Loucy (cell line): ENCODE results near the gene CDH13.

Source experiments
- H2AFZ ChIP-seq: fragments of 200-600 bp; sonication (generic); 2 replicates; pipeline ENCODE4 v1.6.0; 2016; ENCODE audit warnings: antibody characterized with exemption, mild to moderate bottlenecking, low read length, moderate library complexity
- H3F3A ChIP-seq: fragments of 200-600 bp; 2 replicates; pipeline ENCODE4 v1.6.0; 2016; ENCODE audit warnings: antibody characterized with exemption, low read depth, mild to moderate bottlenecking
- H3K27me3 ChIP-seq: fragments of 200-600 bp; sonication (generic); 2 replicates; pipeline ENCODE4 v1.6.1; 2014; ENCODE audit warnings: low read length, mild to moderate bottlenecking; ENCODE audit not compliant: insufficient read depth, poor library complexity, severe bottlenecking
- H3K36me3 ChIP-seq: fragments of 200-600 bp; sonication (generic); 2 replicates; pipeline ENCODE4 v1.6.1; 2016; ENCODE audit warnings: low read length; ENCODE audit not compliant: insufficient read depth
- H3K4me1 ChIP-seq: fragments of 200-600 bp; sonication (generic); 2 replicates; pipeline ENCODE4 v1.5.1; 2014; ENCODE audit warnings: low read length, mild to moderate bottlenecking; ENCODE audit not compliant: insufficient read depth, poor library complexity, severe bottlenecking
- H3K4me2 ChIP-seq: fragments of 200-600 bp; sonication (generic); 2 replicates; pipeline ENCODE4 v1.6.0; 2014; ENCODE audit warnings: antibody characterized with exemption, low read length, low read depth, mild to moderate bottlenecking; ENCODE audit not compliant: poor library complexity, severe bottlenecking
- H3K4me3 ChIP-seq: fragments of 200-600 bp; sonication (generic); 2 replicates; pipeline ENCODE4 v1.5.1; 2014; ENCODE audit warnings: low read length, mild to moderate bottlenecking, mixed read lengths; ENCODE audit not compliant: poor library complexity, severe bottlenecking
- H3K79me2 ChIP-seq: fragments of 200-600 bp; sonication (generic); 2 replicates; pipeline ENCODE4 v1.6.1; 2014; ENCODE audit warnings: low read length; ENCODE audit not compliant: insufficient read depth
- H3K9ac ChIP-seq: fragments of 200-600 bp; sonication (generic); 2 replicates; pipeline ENCODE4 v1.6.0; 2014; ENCODE audit warnings: mild to moderate bottlenecking, low read depth, low read length, moderate library complexity; ENCODE audit not compliant: poor library complexity, severe bottlenecking
- H3K9me2 ChIP-seq: fragments of 200-600 bp; sonication (generic); replicated peaks from 2 replicates; pipeline ENCODE4 v1.6.1; 2016; ENCODE audit warnings: low read depth, low read length, mixed read lengths
- H3K9me3 ChIP-seq: fragments of 200-600 bp; sonication (generic); 2 replicates; pipeline ENCODE4 v1.6.1; 2014; ENCODE audit warnings: mild to moderate bottlenecking, antibody characterized with exemption, low read length, low read depth; ENCODE audit not compliant: insufficient read depth
- H4K20me1 ChIP-seq: fragments of 200-600 bp; sonication (generic); 2 replicates; pipeline ENCODE4 v1.6.0; 2014; ENCODE audit warnings: antibody characterized with exemption, low read length, mild to moderate bottlenecking; ENCODE audit not compliant: insufficient read depth, poor library complexity, severe bottlenecking
- CTCF ChIP-seq: fragments of 200-600 bp; sonication (generic); conservative IDR thresholded peaks from 2 replicates; pipeline ENCODE4 v1.5.1; 2014; ENCODE audit warnings: mild to moderate bottlenecking, antibody characterized with exemption, low read length
- EZH2phosphoT487 ChIP-seq: fragments of 200-600 bp; IDR thresholded peaks from 2 replicates; pipeline ENCODE4 v1.6.1; 2018; ENCODE audit warnings: antibody characterized with exemption, mild to moderate bottlenecking, moderate library complexity, borderline replicate concordance

The CDH13 gene

GRCh38 chr16:82911925-82912324 lies 285.2 kb downstream of the CDH13 start:
- Histone ChIP-seq H3K4me1 (no peaks in the 10 kb centered on the region), H3K9me3 (no peaks in the 10 kb centered on the region), H2AFZ (no peak overlapping the region), H3K36me3 (no peaks in the 10 kb centered on the region), H3K79me2 (no peaks in the 10 kb centered on the region), H3K4me2 (no peak overlapping the region), H3K9me2 (no peaks in the 10 kb centered on the region), H4K20me1 (no peaks in the 10 kb centered on the region), H3K9ac (no peak overlapping the region), H3F3A (no peaks in the 10 kb centered on the region), H3K27me3 (no peaks in the 10 kb centered on the region), H3K4me3 (no peak overlapping the region)
- TF ChIP-seq EZH2phosphoT487, result no peak

- Histone ChIP-seq H3K9ac (no peak overlapping the region), H4K20me1 (no peaks in the 10 kb centered on the region), H3K4me3 (no peak overlapping the region), H3K4me1 (no peaks in the 10 kb centered on the region), H3K36me3 (no peaks in the 10 kb centered on the region), H3K9me2 (no peaks in the 10 kb centered on the region), H3K9me3 (no peaks in the 10 kb centered on the region), H3K4me2 (no peak overlapping the region), H3K79me2 (no peaks in the 10 kb centered on the region), H2AFZ (no peak overlapping the region), H3K27me3 (no peaks in the 10 kb centered on the region), H3F3A (no peaks in the 10 kb centered on the region)
- TF ChIP-seq EZH2phosphoT487 (no peak), CTCF (no peak)
Observed at GRCh38 chr16:82915139-82915824, 288.5 kb downstream of the CDH13 start.

GRCh38 chr16:82917886-82918595 lies 291.3 kb downstream of the CDH13 start:
- no peak overlapping the region for H3K4me3 ChIP-seq
- no peaks in the 10 kb centered on the region for H4K20me1 ChIP-seq
- no peak overlapping the region for H3K4me2 ChIP-seq
- H3K9me2 ChIP-seq, result no peaks in the 10 kb centered on the region
- H3K36me3 ChIP-seq, result no peaks in the 10 kb centered on the region
- no peaks in the 10 kb centered on the region for H3K4me1 ChIP-seq
- H3K27me3 ChIP-seq, result peaks cover 4% of the 10 kb centered on the region
- H3K9ac ChIP-seq, result no peak overlapping the region
- no peaks in the 10 kb centered on the region for H3K79me2 ChIP-seq
- TF ChIP-seq EZH2phosphoT487 (no peak), CTCF (no peak)
- no peak overlapping the region for H2AFZ ChIP-seq
- H3K9me3 ChIP-seq, result no peaks in the 10 kb centered on the region
- H3F3A ChIP-seq, result no peaks in the 10 kb centered on the region
